GM12878 (cell line): ENCODE data around the gene DLEC1. TPM values are rescaled to one million over a fixed set of nuclear protein-coding genes. Genes with fewer than 3 reads are reported as not detected.
A peak's percentile ranks its signal among the peaks of the same experiment; 100 is the strongest.

ENCODE experiments used
- BCL11A ChIP-seq: IDR thresholded peaks from 2 replicates; pipeline ENCODE4 v1.6.1; 2011; ENCODE audit warnings: low read depth, low read length
- NFXL1 ChIP-seq: fragments of 450-650 bp; IDR thresholded peaks from 2 replicates; pipeline ENCODE4 v1.6.1; 2017; ENCODE audit warnings: antibody characterized with exemption, mild to moderate bottlenecking, borderline replicate concordance
- TAF1 ChIP-seq: IDR thresholded peaks from 2 replicates; pipeline ENCODE4 v1.6.1; 2011; ENCODE audit warnings: mild to moderate bottlenecking, low read depth, low read length, borderline replicate concordance
- YY1 ChIP-seq: IDR thresholded peaks from 2 replicates; pipeline ENCODE4 v1.6.1; 2011; ENCODE audit warnings: low read depth, mild to moderate bottlenecking, low read length
- polyA plus RNA-seq, 11 experiments: library from polyadenylated mRNA; depleted of rRNA in 4 of 11; unstranded in 6 of 11; stranded (reverse) in 5 of 11; fragments of >200 nt; fragmentation: Nextera tagmentation in 4 of 11; fragmentation: Illumina TruSeq in 1 of 11; extraction: Ambion mirVana in 4 of 11; extraction: Trizol in 1 of 11; gene quantifications; 1 replicate in 1 of 11; 2 replicates in 10 of 11; pipeline versions ENCODE4 v1.2.1 to v1.2.3, GENCODE V29; 2011 to 2016; ENCODE audit warnings: inconsistent platforms in 2 of 11, missing spikeins in 2 of 11, low read depth in 1 of 11
- total RNA-seq, 4 experiments: library from RNA; depleted of rRNA in 3 of 4; stranded (reverse); fragments of >200 nt in 3 of 4; fragmentation: Illumina TruSeq in 1 of 4; extraction: Trizol in 1 of 4; gene quantifications; 2 replicates each; pipeline versions ENCODE4 v1.2.1 to v1.2.3, GENCODE V29; 2013 to 2021
- TF ChIP-seq, protein P1 (sequence below): fragments of 450-650 bp; IDR thresholded peaks from 2 replicates; pipeline ENCODE4 v1.6.1; 2017; ENCODE audit warnings: mild to moderate bottlenecking, moderate library complexity
- TF ChIP-seq, protein P2 (sequence below): fragments of 450-650 bp; IDR thresholded peaks from 2 replicates; pipeline ENCODE4 v1.6.1; 2017; ENCODE audit warnings: mild to moderate bottlenecking
- TF ChIP-seq, protein P3 (sequence below): IDR thresholded peaks from 2 replicates; pipeline ENCODE4 v1.6.1; 2011; ENCODE audit warnings: mild to moderate bottlenecking, low read depth, low read length, moderate library complexity; ENCODE audit not compliant: insufficient replicate concordance

Gene DLEC1
- total and polyA plus RNA-seq, 10 of the 15 experiments (the other 5 are each of a cell fraction or from before 2014, with no cell fraction given): 0.03 to 0.29 (median 0.07) TPM; not detected in 3

DNA sequence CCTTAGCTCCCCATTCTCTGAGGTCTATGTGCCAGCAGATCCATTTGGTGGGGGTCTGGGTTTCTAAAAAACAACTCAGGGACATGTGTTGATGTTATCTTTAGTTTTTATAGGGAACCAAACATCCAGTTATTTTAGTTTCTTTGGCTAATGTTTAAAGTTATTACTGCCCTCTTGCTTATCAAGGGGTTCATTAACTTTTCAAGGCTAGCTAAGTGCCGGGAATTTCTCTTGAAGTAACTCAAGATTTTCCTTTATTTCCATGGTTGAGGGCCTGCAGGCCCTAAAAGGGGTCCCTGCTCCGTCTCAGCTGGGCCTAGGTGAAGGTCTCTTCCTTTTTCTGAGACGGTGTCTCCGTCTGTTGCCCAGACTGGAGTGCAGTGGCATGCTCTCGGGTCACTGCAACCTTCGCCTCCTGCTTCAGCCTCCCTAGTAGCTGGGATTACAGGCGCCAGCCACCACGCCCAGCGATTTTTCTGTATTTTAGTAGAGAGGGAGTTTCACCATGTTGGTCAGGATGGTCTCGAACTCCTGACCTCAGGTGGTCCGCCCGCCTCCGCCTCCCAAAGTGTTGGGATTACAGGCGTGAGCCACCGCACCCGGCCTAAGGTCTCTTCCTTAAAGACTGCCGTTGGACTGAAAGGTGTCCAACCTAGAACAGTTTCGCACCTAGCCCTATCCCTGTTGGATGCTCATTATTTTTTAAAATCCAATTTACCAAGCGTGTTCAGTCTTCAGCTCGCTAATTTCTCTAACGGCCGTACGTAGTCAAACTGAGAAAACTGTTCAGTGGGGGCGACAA, 125.0 kb downstream of the DLEC1 start (continued):
- TF ChIP-seq, protein P1, sequence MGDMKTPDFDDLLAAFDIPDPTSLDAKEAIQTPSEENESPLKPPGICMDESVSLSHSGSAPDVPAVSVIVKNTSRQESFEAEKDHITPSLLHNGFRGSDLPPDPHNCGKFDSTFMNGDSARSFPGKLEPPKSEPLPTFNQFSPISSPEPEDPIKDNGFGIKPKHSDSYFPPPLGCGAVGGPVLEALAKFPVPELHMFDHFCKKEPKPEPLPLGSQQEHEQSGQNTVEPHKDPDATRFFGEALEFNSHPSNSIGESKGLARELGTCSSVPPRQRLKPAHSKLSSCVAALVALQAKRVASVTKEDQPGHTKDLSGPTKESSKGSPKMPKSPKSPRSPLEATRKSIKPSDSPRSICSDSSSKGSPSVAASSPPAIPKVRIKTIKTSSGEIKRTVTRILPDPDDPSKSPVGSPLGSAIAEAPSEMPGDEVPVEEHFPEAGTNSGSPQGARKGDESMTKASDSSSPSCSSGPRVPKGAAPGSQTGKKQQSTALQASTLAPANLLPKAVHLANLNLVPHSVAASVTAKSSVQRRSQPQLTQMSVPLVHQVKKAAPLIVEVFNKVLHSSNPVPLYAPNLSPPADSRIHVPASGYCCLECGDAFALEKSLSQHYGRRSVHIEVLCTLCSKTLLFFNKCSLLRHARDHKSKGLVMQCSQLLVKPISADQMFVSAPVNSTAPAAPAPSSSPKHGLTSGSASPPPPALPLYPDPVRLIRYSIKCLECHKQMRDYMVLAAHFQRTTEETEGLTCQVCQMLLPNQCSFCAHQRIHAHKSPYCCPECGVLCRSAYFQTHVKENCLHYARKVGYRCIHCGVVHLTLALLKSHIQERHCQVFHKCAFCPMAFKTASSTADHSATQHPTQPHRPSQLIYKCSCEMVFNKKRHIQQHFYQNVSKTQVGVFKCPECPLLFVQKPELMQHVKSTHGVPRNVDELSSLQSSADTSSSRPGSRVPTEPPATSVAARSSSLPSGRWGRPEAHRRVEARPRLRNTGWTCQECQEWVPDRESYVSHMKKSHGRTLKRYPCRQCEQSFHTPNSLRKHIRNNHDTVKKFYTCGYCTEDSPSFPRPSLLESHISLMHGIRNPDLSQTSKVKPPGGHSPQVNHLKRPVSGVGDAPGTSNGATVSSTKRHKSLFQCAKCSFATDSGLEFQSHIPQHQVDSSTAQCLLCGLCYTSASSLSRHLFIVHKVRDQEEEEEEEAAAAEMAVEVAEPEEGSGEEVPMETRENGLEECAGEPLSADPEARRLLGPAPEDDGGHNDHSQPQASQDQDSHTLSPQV: no peak
- TF ChIP-seq TAF1 (no peak), BCL11A (0 out of 2 replicates have a peak, but pooled peaks have one; percentile 9), NFXL1 (no peak), YY1 (no peak)
- TF ChIP-seq, protein P2, sequence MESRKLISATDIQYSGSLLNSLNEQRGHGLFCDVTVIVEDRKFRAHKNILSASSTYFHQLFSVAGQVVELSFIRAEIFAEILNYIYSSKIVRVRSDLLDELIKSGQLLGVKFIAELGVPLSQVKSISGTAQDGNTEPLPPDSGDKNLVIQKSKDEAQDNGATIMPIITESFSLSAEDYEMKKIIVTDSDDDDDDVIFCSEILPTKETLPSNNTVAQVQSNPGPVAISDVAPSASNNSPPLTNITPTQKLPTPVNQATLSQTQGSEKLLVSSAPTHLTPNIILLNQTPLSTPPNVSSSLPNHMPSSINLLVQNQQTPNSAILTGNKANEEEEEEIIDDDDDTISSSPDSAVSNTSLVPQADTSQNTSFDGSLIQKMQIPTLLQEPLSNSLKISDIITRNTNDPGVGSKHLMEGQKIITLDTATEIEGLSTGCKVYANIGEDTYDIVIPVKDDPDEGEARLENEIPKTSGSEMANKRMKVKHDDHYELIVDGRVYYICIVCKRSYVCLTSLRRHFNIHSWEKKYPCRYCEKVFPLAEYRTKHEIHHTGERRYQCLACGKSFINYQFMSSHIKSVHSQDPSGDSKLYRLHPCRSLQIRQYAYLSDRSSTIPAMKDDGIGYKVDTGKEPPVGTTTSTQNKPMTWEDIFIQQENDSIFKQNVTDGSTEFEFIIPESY: 0 out of 2 replicates have a peak, but pooled peaks have one; percentile 48
- TF ChIP-seq, protein P3, sequence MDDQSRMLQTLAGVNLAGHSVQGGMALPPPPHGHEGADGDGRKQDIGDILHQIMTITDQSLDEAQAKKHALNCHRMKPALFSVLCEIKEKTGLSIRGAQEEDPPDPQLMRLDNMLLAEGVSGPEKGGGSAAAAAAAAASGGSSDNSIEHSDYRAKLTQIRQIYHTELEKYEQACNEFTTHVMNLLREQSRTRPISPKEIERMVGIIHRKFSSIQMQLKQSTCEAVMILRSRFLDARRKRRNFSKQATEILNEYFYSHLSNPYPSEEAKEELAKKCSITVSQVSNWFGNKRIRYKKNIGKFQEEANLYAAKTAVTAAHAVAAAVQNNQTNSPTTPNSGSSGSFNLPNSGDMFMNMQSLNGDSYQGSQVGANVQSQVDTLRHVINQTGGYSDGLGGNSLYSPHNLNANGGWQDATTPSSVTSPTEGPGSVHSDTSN: no peak
